K562 (cell line): ENCODE results near the gene CASP9. TPM values are rescaled to one million over a fixed set of nuclear protein-coding genes. Genes with fewer than 3 reads are reported as not detected.
A peak's percentile ranks its signal among the peaks of the same experiment; 100 is the strongest.

Experiments used
- BACH1 ChIP-seq: fragments of 200-800 bp; sonication (Bioruptor generic); IDR thresholded peaks from 2 replicates; pipeline ENCODE4 v1.6.1; 2016; ENCODE audit warnings: missing genetic modification characterization, missing compliant biosample characterization
- BCOR ChIP-seq: fragments of 450-650 bp; IDR thresholded peaks from 2 replicates; pipeline ENCODE4 v1.6.1; 2016
- CAMTA2 ChIP-seq: fragments of 250-450 bp; sonication (Bioruptor Pico); conservative IDR thresholded peaks from 2 replicates; pipeline ENCODE4 v1.5.1; 2022
- DDX20 ChIP-seq: fragments of 450-650 bp; IDR thresholded peaks from 2 replicates; pipeline ENCODE4 v1.6.1; 2016; ENCODE audit warnings: missing genetic modification characterization, low read depth, mild to moderate bottlenecking, missing compliant biosample characterization, moderate library complexity
- FOXM1 ChIP-seq, 2 experiments: fragments of 450-650 bp in 1 of 2; sonication (generic) in 1 of 2; formaldehyde crosslinking in 1 of 2; IDR thresholded peaks; 2 replicates each; pipeline versions ENCODE4 v1.6.1 to v1.9.0; 2017 to 2022; ENCODE audit warnings: low read depth in 2 of 2, mild to moderate bottlenecking in 2 of 2, missing genetic modification reagents in 1 of 2, moderate library complexity in 1 of 2
- HDAC3 ChIP-seq: fragments of 450-650 bp; IDR thresholded peaks from 2 replicates; pipeline ENCODE4 v1.6.1; 2018; ENCODE audit warnings: borderline replicate concordance, mild to moderate bottlenecking, moderate library complexity; ENCODE audit not compliant: partially characterized antibody
- JUN ChIP-seq, 2 experiments: sonication (generic) in 1 of 2; formaldehyde crosslinking in 1 of 2; IDR thresholded peaks; 2 replicates each; pipeline versions ENCODE4 v1.6.1 to v1.8.0; 2012 to 2022; ENCODE audit warnings: borderline replicate concordance in 2 of 2, mild to moderate bottlenecking in 2 of 2, improper control_type of control experiment in 1 of 2, low read depth in 1 of 2, low read length in 1 of 2, missing genetic modification reagents in 1 of 2
- NFYB ChIP-seq: IDR thresholded peaks from 2 replicates; pipeline ENCODE4 v1.6.1; 2011; ENCODE audit warnings: mild to moderate bottlenecking, moderate library complexity; ENCODE audit not compliant: insufficient read length; ENCODE audit errors: extremely low read depth
- PHF20 ChIP-seq: fragments of 450-650 bp; IDR thresholded peaks from 2 replicates; pipeline ENCODE4 v1.6.1; 2018; ENCODE audit not compliant: partially characterized antibody
- POLR2B ChIP-seq: fragments of 450-650 bp; IDR thresholded peaks from 2 replicates; pipeline ENCODE4 v1.6.1; 2018; ENCODE audit warnings: low read depth; ENCODE audit not compliant: partially characterized antibody
- PRDM10 ChIP-seq: fragments of 450-650 bp; IDR thresholded peaks from 2 replicates; pipeline ENCODE4 v1.6.1; 2018; ENCODE audit not compliant: partially characterized antibody
- ZNF174 ChIP-seq: fragments of 250-450 bp; sonication (Bioruptor Pico); IDR thresholded peaks from 2 replicates; pipeline ENCODE4 v1.4.0; 2020; ENCODE audit warnings: mild to moderate bottlenecking
- ZNF347 ChIP-seq: fragments of 450-650 bp; formaldehyde crosslinking; IDR thresholded peaks from 2 replicates; pipeline ENCODE4 v1.4.0; 2020; ENCODE audit warnings: low read depth, mild to moderate bottlenecking, moderate library complexity
- ZNF408 ChIP-seq: fragments of 250-450 bp; sonication (Bioruptor Pico); IDR thresholded peaks from 2 replicates; pipeline ENCODE4 v1.4.0; 2020; ENCODE audit warnings: low read depth, mild to moderate bottlenecking, moderate library complexity
- ZNF717 ChIP-seq: fragments of 250-450 bp; sonication (Bioruptor Pico); IDR thresholded peaks from 2 replicates; pipeline ENCODE4 v1.5.0; 2021
- polyA plus RNA-seq, 8 experiments: library from polyadenylated mRNA; depleted of rRNA in 4 of 8; stranded (reverse) in 5 of 8; unstranded in 3 of 8; fragments of >200 nt; fragmentation: Nextera tagmentation in 2 of 8; fragmentation: Illumina TruSeq in 1 of 8; extraction: Ambion mirVana in 2 of 8; extraction: Trizol in 1 of 8; gene quantifications; 2 replicates each; pipeline versions ENCODE4 v1.2.1 to v1.2.3, GENCODE V29; 2011 to 2014; ENCODE audit warnings: inconsistent platforms in 1 of 8, missing spikeins in 1 of 8
- total RNA-seq, 7 experiments: library from RNA; depleted of rRNA in 6 of 7; stranded (reverse); fragments of >200 nt in 6 of 7; fragmentation: Illumina TruSeq in 2 of 7; extraction: Trizol in 2 of 7; gene quantifications; 2 replicates each; pipeline versions ENCODE4 v1.2.1 to v1.2.3, GENCODE V29; 2011 to 2021; ENCODE audit warnings: low replicate concordance in 1 of 7
- TF ChIP-seq, protein P1 (sequence below): fragments of 250-450 bp; sonication (Bioruptor Pico); IDR thresholded peaks from 2 replicates; pipeline ENCODE4 v1.5.0; 2021
- TF ChIP-seq, protein P2 (sequence below): fragments of 450-650 bp; IDR thresholded peaks from 2 replicates; pipeline ENCODE4 v1.6.1; 2017; ENCODE audit warnings: mild to moderate bottlenecking, moderate library complexity
- TF ChIP-seq, protein P3 (sequence below): sonication (generic); formaldehyde crosslinking; IDR thresholded peaks from 2 replicates; pipeline ENCODE4 v1.8.1; 2023; ENCODE audit warnings: mild to moderate bottlenecking, missing genetic modification reagents

Gene CASP9
- total and polyA plus RNA-seq, 9 of the 15 experiments (the other 6 are each of a cell fraction or from before 2014, with no cell fraction given) = 10.8 to 54.1 (median 30.7) TPM

DNA sequence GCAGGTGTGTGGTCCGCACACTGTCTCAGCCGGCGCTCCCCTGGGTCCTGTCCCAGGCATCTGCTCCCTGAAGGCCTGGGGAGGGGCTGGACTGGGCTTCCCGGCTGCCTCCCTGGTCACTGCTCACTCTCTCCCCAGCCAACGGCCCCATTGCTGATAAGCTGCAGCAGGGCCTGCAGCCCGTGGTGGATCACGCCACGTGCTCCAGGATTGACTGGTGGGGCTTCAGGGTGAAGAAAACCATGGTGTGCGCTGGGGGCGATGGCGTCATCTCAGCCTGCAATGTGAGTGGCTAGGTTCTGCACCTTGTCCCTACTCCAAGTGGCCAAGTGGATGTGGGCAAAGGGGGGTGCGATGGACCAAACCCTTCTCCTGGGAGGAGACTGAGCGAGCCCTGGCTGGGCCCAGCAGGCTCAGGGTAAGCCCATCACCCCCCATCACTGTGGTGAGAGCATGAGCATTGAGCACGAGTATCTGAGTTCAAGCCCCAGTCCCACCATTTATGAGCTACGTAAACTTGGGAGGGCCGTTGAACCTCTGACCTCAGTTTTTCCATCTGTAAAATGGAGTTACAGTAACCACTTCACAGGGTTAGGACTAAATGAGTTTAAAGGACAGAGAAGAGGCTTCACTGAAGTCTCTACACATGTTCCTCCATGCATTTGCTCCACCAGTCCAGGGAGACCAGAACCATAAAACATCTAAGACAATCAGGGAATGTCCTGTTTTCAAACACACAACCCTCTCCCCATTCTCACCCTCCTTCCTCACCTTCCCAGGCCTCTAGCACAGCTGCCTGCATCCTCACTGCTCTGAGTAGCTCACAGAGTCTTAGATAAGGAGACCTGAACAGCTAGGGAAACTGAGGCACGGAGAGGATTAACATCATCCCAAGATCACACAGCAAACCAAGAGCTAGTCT, 79.3 kb downstream of the CASP9 start (continued):
- TF ChIP-seq, protein P1, sequence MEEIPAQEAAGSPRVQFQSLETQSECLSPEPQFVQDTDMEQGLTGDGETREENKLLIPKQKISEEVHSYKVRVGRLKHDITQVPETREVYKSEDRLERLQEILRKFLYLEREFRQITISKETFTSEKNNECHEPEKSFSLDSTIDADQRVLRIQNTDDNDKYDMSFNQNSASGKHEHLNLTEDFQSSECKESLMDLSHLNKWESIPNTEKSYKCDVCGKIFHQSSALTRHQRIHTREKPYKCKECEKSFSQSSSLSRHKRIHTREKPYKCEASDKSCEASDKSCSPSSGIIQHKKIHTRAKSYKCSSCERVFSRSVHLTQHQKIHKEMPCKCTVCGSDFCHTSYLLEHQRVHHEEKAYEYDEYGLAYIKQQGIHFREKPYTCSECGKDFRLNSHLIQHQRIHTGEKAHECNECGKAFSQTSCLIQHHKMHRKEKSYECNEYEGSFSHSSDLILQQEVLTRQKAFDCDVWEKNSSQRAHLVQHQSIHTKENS (CRISPR knock-in tag) = no peak
- TF ChIP-seq PHF20 (peak; percentile 74), HDAC3 (no peak), FOXM1 (IDR thresholded peaks at IDR 0.05; ENCODE audit: low read depth) (no peak), FOXM1 (CRISPR knock-in tag; IDR thresholded peaks at IDR 0.05; ENCODE audit: low read depth) (no peak), ZNF717 (no peak), NFYB (no peak), ZNF408 (CRISPR knock-in tag) (no peak), CAMTA2 (no peak), POLR2B (no peak), BACH1 (no peak), ZNF174 (CRISPR knock-in tag) (no peak), PRDM10 (peak; percentile 13), DDX20 (tag) (no peak), JUN (IDR thresholded peaks at IDR 0.05; ENCODE audit: borderline replicate concordance, low read depth, low read length) (peak; percentile 59; the same call in 1 of the 2 replicates), JUN (CRISPR knock-in tag; IDR thresholded peaks at IDR 0.05; ENCODE audit: borderline replicate concordance) (no peak), ZNF347 (CRISPR knock-in tag) (no peak), BCOR (peak; percentile 99)
- TF ChIP-seq, protein P2, sequence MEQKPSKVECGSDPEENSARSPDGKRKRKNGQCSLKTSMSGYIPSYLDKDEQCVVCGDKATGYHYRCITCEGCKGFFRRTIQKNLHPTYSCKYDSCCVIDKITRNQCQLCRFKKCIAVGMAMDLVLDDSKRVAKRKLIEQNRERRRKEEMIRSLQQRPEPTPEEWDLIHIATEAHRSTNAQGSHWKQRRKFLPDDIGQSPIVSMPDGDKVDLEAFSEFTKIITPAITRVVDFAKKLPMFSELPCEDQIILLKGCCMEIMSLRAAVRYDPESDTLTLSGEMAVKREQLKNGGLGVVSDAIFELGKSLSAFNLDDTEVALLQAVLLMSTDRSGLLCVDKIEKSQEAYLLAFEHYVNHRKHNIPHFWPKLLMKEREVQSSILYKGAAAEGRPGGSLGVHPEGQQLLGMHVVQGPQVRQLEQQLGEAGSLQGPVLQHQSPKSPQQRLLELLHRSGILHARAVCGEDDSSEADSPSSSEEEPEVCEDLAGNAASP = no peak
- TF ChIP-seq, protein P3, sequence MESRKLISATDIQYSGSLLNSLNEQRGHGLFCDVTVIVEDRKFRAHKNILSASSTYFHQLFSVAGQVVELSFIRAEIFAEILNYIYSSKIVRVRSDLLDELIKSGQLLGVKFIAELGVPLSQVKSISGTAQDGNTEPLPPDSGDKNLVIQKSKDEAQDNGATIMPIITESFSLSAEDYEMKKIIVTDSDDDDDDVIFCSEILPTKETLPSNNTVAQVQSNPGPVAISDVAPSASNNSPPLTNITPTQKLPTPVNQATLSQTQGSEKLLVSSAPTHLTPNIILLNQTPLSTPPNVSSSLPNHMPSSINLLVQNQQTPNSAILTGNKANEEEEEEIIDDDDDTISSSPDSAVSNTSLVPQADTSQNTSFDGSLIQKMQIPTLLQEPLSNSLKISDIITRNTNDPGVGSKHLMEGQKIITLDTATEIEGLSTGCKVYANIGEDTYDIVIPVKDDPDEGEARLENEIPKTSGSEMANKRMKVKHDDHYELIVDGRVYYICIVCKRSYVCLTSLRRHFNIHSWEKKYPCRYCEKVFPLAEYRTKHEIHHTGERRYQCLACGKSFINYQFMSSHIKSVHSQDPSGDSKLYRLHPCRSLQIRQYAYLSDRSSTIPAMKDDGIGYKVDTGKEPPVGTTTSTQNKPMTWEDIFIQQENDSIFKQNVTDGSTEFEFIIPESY (CRISPR knock-in tag) = no peak
